GM18517 (cell line): ENCODE measurements around the gene SLC35G3.
"Not testable (repeated sequence)": the region's sequence is repeated elsewhere in the genome, so short reads cannot be mapped to it uniquely, and the experiment has no call there.

ENCODE experiments used
- ATAC-seq: cut with Tn5 transposase; IDR thresholded peaks from one replicate; pipeline ENCODE4 v1.9.1; 2021; ENCODE audit warnings: mild to moderate bottlenecking, moderate library complexity; ENCODE audit not compliant: unreplicated experiment

Gene SLC35G3

GRCh38 chr17:35194001-35194400 lies at the start of gene SLC35G3:
TSS of gene SLC35G3 (minus strand) at chr17:35194393. CDS start at chr17:35194307, 86 bp downstream.
- not testable (repeated sequence) for ATAC-seq

DNA sequence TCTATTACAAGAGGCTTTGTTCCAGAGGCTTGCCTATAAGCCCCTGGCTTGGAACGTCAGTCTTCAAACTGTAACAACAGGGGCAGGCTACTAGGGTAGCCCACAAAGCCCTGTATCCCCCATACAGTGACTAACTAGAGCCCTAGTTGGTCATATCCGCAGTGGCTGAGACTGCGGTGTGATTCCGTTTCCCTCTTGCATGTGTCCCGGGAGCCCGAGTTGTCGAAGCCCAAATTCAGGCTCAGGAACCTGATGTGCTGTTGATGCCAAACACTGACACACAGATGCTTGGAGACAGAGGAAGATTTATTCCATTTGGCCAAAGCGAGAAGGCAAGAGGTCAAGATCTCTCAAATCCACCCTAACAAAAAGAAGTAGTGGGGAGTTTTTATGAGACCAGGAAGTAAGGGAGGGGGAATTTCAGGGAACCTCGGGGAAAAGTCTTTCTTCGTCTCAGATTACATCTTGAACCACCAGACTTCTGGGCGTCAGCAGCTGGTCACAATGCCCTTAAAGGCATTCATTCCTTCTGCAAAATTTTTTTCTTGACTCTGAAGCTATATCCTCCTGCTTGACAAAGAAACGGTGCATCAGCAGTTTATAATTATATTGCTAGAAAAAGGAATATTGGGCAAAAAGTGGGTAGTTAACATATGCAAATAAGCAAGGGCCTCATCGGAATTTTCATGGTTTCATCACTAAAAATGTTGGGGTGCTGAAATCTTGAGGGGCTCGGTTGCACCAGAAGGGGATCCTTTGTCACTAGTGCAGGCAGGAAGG lies 49.6 kb upstream of the SLC35G3 start:
- ATAC-seq: no peak

DNA sequence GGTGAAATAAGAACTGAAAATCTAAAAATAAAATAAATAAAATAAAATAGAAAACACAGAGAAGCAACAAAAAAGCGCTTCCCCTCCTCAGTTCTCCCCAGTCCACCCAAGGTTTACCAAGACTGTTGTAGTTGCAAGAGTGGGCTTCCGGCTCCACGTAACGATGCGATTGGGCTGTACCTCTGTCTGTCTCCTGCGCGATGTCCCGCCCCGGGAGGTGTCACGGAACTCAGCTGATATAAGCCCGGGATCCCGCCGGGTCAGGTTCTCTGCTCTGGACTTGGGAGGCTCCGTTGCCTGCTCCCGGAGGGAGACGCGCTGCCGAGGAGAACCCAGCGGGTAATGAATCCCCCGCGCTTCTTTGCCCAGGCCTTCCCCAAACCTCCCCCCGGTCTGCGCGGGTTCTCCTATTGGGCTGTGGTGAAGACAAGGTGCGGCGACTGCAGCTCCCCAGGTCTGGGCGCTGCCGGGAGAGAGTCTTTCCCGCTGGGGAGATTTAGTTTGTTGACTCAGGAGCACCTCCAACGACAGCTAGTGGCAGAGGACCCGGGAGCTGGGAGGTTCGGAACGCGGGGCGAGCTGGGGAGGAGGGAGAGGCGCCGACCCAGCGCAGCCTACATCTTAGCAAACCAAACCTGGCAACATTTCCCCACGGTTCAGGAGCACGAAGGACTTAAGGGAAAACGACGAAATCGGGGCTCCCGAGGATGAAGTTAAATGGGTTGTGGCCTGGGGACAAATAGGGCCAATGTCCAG lies 48.8 kb upstream of the SLC35G3 start, which contains the start of gene SLFN5:
SLFN5 (plus strand) TSS at position 268 of the 756 bp plus-strand sequence. CDS start 15,619 bp downstream, outside the sequence.
- peak; percentile 54 for ATAC-seq

DNA sequence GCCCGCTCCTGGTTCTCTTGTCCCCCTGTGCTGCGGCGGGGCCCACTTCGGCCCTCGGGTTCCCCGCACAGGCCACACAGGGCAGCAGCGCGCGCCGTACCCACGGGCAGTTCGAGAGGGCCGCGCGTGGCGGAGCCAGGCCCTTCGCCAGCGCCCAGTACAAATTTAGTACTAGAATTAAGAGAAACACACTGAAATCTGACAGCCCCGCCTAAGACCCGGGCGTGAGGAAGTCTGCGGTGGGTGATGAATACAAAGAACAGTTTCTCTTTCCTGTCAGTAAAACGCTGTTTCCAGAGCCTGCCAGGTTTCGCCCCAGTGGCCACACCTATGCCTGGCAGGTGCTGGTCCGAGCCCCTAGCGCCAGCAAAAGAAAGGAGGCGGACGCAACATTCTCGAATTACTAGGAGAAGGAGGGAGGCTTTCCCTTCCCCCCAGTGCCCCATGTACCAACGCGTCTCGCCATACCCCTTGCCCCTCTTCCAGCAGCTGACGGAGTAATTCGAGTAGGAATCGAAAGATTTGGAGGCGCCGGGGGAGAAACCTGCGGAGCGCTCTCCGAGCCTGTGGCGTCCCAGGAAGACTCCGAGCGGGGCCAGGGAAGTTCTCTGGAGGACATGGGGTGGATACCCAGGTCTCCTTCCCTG lies 48.1 kb upstream of the SLC35G3 start:
- peak; percentile 43 for ATAC-seq

DNA sequence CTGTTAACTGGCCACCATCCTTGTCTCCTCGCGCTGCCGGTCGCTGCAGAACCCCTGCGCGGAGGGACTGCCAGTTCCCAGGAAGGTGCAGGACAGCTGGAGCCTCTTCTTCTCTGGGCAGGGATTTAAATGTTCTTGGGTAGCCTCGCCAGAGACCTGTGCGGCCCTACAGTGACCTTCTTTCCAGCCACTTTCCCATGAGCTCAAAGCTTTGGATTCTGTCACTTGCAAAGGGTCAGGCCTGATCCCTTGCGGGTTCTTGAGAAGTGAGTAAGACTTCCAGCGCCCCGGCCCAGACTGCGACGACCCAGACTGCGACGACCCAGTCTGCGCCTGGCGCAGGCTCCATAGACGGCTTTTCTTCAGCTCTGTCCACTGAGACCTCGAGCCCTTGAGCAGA lies 47.3 kb upstream of the SLC35G3 start:
- no peak for ATAC-seq

DNA sequence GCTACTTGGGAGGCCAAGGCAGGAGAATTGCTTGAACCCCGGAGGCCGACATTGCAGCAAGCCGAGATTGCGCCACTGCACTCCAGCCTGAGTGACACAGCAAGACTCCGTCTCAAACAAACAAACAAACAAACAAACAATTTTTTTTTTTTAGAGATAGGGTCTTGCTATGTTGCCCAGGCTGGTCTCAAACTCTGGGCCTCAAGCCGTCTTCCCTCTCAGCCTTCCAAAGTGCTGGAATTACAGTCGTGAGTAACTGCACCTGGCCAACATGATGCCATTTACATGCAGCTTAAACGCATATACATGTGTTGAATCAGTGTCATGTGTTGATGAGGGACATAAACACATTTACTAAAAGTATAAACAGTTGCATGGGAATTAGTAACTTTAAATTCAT lies 46.7 kb upstream of the SLC35G3 start:
- ATAC-seq: no peak

- no peak for ATAC-seq
Observed at GRCh38 chr17:35239823-35240222, 45.6 kb upstream of the SLC35G3 start.

DNA sequence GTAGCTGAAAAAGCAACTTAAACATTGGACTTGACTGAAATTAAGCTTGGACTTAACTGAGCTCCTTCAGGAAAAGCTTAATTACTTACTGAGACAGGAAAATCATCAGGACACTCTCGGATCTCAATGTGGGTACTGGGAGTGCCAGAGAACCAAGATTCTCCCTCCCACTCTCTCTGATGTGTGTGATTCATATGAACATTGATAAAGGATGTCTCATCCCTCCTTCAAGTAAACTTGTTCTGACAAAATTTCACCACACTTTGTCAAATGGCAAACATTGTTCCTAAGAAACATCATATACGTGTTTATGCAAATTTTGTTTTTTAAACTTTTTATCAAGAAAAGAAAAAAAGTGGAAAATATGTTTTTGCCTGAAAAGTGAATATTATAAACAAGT lies 44.6 kb upstream of the SLC35G3 start:
- no peak for ATAC-seq

GRCh38 chr17:35236821-35237220 lies 42.6 kb upstream of the SLC35G3 start:
- no peak for ATAC-seq

DNA sequence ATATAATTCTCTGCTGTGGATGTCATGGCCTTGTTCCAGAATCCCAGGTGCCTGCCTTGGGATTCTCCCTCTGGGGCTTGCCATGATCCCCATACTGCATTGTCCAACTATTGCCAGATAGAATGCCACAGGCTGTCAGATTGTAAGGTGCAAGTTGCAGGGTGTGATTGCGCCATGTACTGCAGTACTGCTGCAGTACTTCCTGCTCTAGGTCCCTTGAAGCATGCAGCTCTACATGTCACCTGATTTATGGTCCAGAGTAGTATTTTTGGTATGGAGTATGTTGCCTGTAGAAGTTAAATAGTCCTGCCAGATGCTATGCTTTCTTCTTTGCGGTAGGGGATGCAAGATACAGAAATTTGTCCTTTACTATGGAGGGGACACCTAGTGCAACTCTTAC lies 41.7 kb upstream of the SLC35G3 start:
- ATAC-seq: no peak

- ATAC-seq: no peak
Observed at GRCh38 chr17:35235289-35235688, 41.1 kb upstream of the SLC35G3 start.

DNA sequence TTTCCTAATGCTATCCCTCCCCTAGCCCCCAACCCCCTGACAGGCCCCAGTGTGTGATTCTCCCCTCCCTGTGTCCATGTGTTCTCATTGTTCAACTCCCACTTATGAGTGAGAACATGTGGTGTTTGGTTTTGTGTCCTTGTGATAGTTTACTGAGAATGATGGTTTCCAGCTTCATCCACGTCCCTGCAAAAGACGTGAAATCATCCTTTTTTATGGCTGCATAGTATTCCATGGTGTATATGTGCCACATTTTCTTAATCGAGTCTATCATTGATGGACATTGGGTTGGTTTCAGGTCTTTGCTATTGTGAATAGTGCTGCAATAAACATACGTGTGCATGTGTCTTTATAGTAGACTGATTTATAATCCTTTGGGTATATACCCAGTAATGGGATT lies 40.1 kb upstream of the SLC35G3 start:
- not testable (repeated sequence) for ATAC-seq

- no peak for ATAC-seq
Observed at GRCh38 chr17:35229638-35230037, 35.4 kb upstream of the SLC35G3 start.

DNA sequence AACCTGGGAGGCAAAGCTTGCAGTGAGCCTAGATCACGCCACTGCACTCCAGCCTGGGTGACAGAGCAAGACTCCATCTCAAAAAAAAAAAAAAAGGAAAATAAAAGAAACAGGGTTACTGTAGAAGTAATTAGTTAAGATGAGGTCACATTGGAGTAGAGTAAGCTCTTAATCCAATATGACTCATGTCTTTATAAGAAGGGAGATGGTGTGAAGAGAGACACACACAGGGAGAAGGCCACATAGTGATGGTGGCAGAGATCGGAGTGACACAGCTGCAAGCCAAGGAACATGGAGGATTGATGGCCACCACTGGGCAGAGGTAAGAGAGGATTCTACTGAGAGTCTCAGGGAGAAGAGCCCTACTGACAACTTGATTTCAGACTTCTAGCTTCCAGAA lies 33.4 kb upstream of the SLC35G3 start:
- no peak for ATAC-seq

- no peak for ATAC-seq
Observed at GRCh38 chr17:35224436-35224835, 30.2 kb upstream of the SLC35G3 start.

- ATAC-seq: no peak
Observed at GRCh38 chr17:35222452-35222851, 28.3 kb upstream of the SLC35G3 start.

DNA sequence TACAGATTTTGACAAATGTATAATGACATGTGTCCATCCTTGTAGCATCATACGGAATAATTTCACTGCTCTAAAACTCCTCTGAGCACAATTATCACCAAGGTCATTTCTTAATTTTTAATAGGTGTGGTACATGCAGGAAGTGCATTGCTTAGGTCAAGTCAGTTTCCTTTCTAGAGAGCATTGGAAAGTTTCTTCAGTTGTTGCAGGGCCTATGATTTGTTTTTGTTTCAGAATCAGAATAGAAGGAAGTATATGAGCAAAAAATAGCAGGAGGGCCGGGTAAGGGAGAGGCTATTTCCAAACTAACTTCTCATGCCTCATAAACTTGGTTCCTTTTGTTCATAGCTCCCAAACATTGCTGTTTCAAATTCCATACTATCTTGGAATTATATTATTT lies 24.7 kb upstream of the SLC35G3 start:
- ATAC-seq: no peak

GRCh38 chr17:35217107-35217506 lies 22.9 kb upstream of the SLC35G3 start:
- no peak for ATAC-seq

DNA sequence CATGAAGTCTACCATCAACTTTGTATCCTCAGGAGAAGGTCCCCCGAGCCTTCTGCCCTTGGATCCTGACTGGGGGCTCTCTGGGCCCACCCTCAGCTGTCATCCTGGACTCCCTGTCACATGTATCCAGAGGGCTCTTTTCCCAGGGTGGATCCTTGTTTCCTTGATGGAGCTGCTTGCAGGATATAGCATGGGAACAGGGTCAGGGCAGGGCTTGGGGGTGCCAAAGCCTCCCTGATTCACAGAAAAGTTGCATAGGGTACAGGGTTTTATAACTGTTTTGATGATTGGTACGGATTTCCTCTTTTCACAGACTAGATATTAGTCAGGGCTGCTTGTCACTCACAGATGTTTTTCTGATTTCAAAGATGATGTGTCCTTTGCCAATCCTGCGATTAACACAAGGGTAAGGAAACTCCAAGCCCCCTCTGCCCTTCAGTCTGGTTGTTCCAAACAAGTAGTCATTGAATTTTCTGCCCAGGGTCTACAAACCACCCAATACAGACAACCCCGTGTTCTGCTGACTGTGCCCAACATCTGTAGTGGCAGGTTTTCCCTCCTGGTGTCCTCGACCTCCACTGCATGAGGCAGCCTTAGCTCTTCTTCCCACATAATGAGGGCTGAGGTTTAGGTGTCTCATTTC lies 20.6 kb upstream of the SLC35G3 start:
- ATAC-seq: no peak

DNA sequence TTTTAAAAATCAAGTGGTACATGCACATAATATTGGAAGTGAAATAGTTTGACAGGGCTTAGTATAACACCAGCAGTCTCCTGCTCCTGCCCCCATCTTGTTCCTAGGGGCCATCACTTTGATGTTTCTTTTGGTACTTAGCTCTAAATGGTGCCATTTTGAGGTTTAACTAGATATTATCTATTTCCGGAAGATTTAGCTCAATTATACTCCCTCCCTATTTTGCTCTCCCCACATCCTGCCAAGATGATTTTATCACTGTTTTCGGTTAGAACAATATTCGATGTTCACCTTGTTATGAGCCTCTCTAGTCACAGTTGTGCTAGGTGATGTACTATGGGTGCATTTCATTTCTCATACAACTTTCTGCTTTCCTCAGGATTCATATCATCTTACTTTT lies 20.0 kb upstream of the SLC35G3 start:
- no peak for ATAC-seq

DNA sequence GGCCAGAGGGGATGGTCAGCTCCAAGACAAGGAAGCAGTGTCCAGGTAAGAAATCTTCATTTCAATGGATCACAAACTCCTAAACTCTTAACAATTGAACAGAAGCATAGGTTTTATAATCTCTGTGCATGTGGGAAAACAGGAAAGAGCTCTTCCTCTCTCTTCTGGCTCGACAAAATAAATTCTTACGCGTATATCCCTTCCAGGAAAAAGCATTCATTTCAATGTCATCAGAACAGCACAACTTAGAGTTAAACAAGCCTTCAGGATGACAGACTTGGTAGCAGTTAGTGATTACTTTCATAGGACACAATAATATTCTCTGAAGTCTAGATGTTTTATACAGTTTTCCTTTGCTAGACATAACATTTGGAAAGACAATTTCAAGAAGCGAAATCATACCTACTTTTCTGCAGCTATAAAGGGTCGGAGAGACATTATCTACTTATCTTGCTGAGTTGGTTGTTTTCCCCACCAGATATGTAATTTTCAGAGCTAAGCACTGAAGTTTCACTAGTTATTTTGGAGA lies 19.3 kb upstream of the SLC35G3 start:
- ATAC-seq: no peak
